ENCODE measurements around the gene POMZP3.
"Not testable (repeated sequence)": the region's sequence is repeated elsewhere in the genome, so short reads cannot be mapped to it uniquely, and the experiment has no call there.

The POMZP3 gene

DNA sequence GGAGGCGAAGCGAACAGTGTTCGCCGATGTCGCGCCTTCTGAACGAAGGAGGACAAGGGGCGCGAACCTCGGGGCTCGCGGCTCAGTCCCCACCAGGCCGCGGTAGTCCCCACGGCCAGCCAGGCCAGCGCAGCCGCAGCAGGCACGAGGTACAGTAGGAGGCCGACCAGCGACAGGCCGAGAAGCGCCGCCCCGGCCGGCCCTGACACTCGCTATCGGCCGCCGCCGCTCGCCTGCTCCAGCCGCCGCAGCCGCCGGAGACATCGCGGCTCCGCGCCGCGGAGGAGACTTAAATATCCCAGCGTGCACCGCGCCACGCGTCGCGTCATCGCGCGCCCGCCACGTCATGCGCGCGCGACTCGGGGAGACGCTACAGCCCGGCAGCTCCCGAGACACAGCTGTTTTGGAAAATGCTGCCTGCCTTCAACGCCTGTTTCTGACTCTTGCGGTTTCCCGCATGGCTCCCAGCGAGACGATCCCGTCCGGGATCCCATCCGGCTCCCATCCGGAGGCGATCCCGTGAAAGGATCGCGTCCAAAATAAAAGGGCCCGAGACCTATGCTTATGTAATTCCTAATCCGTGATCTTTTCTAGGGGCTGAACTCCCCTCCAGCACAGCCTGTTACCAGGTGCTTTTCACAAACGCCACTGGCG lies at the start of gene POMZP3:
TSS of gene POMZP3 (minus strand) at position 291 of the 654 bp plus-strand sequence. CDS start 1,215 bp downstream, outside the sequence.
- CTCF ChIA-PET; POLR2A ChIA-PET; DNase-seq (ENCODE audit: low read depth, low spot score): not testable (repeated sequence)
- H3K4me3 ChIP-seq (ENCODE audit: low read depth, low read length): peak within 1 kb of the TSS; percentile 62

DNA sequence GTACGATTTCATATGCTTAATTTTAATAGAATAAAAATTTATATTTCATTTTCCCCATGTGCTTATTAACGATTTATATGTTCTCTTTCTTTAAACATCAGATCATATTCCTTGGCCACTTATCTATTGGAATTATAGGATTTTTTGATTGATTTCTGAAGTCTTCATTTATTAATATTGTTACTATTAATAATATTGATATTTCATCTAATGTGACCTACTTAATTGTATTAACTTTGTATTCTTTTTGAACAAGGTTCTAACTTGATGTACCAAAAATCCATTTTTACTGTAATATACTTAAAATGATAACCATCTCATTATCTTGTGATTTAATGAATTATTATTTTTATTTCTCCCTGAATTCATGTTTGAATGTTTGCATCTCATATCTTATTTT lies 48.7 kb upstream of the POMZP3 start:
- CTCF ChIA-PET; H3K4me3 ChIP-seq (ENCODE audit: low read depth, low read length); DNase-seq (ENCODE audit: low read depth, low spot score); POLR2A ChIA-PET: not testable (repeated sequence)

DNA sequence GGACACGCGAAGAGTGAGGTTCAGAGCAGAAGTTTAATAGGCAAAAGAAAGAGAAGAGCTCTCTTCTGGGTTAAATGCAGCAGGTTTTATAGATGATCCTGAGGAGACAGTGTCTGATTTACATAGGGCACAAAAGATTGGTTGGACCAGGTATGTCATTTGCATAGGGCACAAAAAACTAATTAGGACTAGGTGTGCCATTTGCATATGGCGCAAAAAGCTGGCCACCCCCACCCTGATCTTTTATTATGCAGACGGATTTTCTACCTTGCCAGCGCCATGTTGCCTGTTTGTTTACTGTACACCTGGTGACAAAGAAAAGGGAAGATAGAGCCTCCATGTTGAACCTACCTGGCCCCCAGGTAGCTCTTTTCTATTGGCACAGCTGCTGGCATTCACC lies 46.3 kb upstream of the POMZP3 start:
- CTCF ChIA-PET; H3K4me3 ChIP-seq (ENCODE audit: low read depth, low read length); DNase-seq (ENCODE audit: low read depth, low spot score); POLR2A ChIA-PET: not testable (repeated sequence)

DNA sequence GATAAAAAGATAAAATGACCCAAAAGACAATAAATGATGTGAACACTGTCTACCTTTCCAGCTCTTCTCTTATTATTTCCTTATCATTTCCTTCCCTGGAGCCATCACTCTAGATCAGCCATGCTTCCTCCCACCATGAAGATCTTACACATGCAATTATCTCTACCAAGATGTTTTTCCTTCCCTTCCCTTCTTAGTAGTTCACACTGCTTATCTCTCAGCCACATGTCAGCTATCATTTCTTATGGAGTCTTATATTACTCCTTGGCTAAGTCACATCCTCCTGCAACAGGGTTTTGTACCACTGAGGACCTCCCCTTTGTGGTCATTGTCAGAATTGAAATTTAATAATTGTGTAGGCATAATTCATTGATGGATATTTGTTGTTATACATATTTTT lies 32.1 kb upstream of the POMZP3 start:
- H3K4me3 ChIP-seq (ENCODE audit: low read depth, low read length); POLR2A ChIA-PET; DNase-seq (ENCODE audit: low read depth, low spot score); CTCF ChIA-PET: not testable (repeated sequence)

DNA sequence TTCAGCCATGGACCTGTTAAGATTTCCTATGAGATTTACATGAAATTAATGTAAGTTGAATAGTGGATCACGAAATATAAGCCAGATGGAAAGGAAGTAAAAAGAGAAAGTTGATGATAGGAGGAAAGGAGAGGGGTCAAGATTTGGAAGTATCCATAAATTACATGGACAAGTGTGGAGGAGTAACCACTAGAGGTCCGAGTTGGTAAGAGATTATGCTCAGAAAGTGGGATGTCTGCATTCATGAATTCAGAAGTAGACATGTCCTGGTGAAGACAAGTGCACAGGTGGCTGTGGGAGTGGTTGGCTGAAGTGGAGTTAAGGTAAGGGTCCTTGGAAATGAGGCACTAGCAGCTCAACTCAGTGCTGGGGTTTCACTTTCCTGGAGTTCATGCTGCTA lies 29.3 kb upstream of the POMZP3 start:
- DNase-seq (ENCODE audit: low read depth, low spot score); H3K4me3 ChIP-seq (ENCODE audit: low read depth, low read length); POLR2A ChIA-PET; CTCF ChIA-PET: not testable (repeated sequence)

DNA sequence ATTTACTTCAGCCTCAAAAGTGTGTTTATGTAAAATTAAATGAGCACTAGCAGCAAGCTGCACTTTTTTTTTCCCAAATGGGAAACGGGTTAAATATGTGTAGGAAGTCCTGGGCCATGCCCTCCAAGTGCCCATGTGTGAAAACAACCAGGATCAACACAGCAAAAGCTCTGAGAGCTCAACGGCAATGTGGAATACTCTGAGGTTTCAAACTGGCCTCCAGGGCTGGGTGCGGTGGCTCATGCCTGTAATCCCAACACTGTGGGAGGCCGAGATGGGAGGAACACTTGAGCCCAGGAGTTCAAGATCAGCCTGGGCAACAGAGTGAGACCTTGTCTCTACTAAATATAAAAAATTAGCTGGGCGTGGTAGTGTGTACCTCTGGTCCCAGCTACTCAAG lies 15.5 kb upstream of the POMZP3 start:
- DNase-seq (ENCODE audit: low read depth, low spot score); POLR2A ChIA-PET; CTCF ChIA-PET; H3K4me3 ChIP-seq (ENCODE audit: low read depth, low read length): not testable (repeated sequence)

DNA sequence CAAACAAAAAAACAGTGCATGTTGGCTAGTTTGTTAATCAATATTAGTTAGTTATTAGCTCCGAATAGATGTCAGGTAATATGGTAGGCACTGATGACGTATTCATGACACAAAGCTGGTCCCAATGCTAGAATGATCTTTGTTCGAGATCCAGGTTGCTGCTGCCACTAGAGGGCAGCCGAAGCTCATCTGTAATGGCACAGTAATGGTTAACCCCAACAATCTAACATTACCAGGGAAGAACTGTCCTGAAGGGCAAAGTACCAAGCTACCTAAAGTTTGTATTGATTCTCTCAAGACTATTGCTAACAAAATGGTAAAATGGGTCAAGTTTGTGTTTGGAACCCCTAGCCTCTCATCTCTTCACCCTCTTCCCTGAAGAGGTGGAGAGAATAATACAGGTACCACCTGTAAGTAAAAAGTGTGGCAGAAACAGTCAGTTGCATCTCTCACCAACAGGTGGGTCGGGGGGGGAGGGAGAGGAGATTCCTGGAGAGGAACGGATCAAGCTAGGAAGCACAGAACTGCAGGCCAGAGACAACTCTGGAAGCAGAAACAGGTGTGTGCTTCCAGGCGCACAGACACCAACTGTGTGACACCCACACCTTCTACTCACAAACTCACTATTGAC lies 10.1 kb upstream of the POMZP3 start:
- CTCF ChIA-PET; DNase-seq (ENCODE audit: low read depth, low spot score); H3K4me3 ChIP-seq (ENCODE audit: low read depth, low read length); POLR2A ChIA-PET: not testable (repeated sequence)

DNA sequence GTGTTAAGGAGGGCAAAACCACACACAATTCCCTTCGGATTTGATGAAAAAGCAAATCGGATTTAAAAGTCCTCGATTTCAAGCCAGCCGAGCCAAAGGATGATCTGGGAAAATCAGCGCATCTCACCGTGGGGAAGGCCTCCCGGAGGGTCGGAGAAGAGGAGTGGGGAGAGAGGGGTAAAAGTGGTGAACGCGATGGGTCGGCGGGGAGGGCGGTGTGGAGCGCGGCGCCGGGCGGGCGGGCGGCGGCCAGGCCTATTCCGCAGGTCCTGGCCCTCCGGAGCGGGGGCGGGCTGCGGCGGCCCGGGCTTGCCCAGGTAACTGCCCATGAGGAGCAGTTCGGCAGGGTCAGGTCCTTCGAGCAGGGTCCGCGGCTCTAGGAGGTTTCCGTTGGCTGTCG lies 498 bp downstream of the POMZP3 start:
- POLR2A ChIA-PET; DNase-seq (ENCODE audit: low read depth, low spot score); CTCF ChIA-PET: not testable (repeated sequence)
- H3K4me3 ChIP-seq (ENCODE audit: low read depth, low read length): peak overlapping the region; percentile 61

DNA sequence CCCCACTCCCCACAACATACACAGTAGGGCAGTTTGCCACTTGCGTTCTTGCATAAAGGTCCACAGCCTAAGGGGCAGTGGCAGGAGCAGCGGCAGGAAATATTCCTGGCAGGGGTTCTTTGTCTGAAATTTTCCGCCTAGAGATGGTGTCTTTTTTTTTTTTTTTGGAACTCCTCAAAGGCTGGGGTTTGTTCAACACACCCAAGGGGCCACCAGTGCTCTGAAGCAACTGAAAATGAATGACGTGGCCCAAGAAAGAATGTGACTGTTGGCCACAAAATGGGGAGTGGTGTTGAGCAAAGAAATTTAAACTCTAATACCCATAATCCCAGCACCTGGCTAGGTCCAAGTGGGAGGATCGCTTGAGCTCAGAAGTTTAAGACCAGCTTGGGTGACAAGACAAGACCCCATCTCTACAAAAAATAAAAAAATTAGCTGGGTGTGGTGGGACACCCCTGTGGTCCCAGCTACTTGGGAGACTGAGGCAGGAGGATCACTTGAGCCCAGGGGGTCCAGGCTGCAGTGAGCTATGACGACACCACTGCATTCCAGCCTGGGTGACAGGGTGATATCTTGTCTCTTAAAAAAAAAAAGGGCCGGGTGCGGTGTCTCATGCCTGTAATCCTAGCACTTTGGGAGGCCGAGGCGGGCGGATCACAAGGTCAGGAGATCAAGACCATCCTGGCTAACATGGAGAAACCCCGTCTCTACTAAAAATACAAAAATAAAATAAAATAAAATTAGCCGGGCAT lies 7.5 kb downstream of the POMZP3 start:
- CTCF ChIA-PET; DNase-seq (ENCODE audit: low read depth, low spot score); H3K4me3 ChIP-seq (ENCODE audit: low read depth, low read length); POLR2A ChIA-PET: not testable (repeated sequence)

DNA sequence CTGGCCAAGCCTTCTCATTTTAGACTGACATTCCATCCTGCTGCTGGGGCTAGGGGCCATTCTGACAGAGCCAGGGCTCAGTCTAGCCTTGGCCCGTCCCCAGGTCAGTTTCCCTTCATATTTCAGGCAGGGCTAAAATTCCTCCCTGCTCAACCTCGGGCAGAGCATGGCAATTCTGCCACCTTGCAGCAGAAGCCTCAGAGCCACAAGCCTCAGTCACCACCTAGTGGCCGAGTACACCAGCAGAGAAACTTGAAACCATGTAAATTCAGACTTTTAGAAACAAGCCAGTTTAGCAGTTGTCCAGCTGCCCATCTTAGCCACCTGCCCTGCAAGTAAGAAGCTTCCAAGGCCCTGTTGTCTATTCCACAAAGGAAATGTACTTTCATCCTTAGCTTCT lies 13.3 kb downstream of the POMZP3 start:
- CTCF ChIA-PET; POLR2A ChIA-PET; H3K4me3 ChIP-seq (ENCODE audit: low read depth, low read length); DNase-seq (ENCODE audit: low read depth, low spot score): not testable (repeated sequence)

DNA sequence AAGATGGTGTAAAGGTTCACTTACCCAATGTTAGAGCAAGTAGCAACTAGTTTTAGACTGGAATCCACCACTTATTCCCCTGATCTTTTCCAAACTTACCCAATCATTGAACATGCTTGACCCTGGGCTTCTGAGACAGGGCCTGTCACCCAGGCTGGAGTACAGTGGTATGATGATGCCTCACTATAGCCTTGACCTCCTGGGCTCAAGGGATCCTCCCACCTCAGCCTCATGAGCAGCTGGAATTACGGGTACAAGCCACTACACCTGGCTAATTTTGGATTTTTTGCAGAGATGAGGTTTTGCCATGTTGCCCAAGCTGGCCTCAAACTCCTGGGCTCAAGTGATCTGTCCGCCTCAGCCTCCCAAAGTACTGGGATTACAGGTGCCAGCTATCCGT lies 14.8 kb downstream of the POMZP3 start:
- CTCF ChIA-PET; H3K4me3 ChIP-seq (ENCODE audit: low read depth, low read length); DNase-seq (ENCODE audit: low read depth, low spot score); POLR2A ChIA-PET: not testable (repeated sequence)

DNA sequence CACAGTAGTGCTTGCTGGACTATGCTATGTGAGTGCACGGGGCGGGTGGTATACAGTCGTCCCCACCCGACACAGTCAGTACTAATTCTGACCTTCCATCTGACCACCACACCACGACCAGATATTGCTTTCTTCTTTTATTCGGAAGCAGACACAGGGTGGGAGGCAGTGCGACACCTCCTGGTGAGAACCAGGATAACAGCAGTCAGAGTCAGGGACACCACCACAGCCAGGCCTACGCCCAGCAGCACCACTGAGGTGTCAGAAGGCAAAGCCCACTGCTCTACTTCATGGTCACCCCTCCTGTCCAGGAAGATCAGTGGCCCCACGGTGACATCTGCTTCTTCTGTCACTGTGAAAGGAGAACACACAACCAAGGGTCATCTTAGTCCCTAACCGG lies 17.2 kb downstream of the POMZP3 start:
- DNase-seq (ENCODE audit: low read depth, low spot score); POLR2A ChIA-PET; CTCF ChIA-PET; H3K4me3 ChIP-seq (ENCODE audit: low read depth, low read length): not testable (repeated sequence)

DNA sequence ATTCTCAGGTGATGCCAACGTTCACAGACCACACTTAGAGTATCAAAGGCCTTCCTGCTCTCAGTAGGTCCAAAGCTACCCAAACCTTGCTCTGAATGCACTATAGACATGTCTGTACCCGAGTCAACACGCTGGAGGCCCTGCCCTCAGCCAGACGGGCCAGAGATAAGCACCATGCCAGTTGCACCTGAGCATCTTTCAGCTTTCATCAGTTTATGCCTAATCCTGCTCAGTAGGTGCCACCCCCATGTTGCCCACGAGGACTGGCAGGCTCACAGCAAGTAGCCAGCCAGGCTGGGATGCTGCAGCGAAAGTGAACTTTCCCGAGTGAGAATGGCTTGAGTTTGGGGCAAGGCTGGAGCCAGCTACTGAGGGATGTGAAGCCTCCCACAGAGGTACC lies 18.6 kb downstream of the POMZP3 start:
- POLR2A ChIA-PET; DNase-seq (ENCODE audit: low read depth, low spot score); CTCF ChIA-PET: not testable (repeated sequence)

DNA sequence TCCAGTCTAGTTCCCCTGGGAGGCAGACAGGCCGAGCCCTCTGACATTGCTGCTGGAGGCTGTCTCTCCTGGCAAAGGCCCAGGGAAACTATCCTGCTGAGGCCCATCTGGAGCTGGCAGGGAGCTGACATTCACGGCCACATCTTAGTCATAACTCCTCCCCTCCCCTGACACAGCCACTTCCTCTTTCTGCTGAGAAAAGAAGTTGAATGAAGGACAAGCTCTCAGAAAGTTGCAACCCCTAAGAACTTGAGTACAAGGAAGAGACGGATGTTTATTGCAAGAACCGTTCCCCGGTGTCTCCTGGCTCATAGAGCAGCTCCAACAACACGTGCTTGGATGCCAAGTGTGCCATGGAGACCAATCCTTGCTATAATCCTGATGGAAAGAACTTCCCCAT lies 21.1 kb downstream of the POMZP3 start:
- CTCF ChIA-PET; POLR2A ChIA-PET; H3K4me3 ChIP-seq (ENCODE audit: low read depth, low read length): not testable (repeated sequence)
- DNase-seq (ENCODE audit: low read depth, low spot score): peak; percentile 52

More for the DNA sequence above, 18.6 kb downstream of the POMZP3 start:
- not testable (repeated sequence) for H3K4me3 ChIP-seq (ENCODE audit: low read depth, low read length)

DNA sequence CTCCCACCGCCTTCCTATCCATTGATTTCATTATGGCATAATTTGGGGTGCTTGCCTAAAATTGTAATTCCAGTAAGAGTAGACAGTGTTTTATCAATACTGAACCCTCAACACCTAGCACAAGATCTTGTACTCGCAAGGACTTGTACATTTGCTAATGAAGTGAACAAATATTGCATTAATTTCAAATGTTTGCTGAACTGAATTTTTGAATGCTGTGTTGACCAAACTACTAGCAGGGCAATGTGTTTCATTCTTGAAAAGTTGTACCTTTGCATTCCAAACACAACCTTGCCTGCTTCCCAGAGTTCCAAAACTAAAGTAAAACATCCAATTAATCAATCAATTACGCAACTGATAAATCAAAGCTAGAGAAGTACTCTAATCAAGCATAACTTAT lies 26.4 kb downstream of the POMZP3 start:
- DNase-seq (ENCODE audit: low read depth, low spot score); H3K4me3 ChIP-seq (ENCODE audit: low read depth, low read length); CTCF ChIA-PET: not testable (repeated sequence)

DNA sequence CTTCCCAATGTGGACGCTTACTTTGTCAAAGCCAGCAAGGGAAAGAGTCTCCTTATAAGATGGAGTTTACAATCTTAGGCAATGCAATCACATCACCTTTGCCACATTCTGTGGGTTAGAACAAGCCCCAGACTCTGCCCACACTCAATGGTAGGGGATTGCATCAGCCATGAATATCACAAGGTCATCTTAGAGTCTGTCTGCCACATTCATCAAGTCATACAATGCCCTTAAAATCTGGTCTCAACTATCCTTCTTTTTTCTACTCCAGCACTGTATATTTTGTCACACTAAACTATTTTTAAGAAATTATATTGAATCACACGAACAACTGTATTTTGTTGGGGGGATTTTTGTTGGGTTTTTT lies 27.0 kb downstream of the POMZP3 start:
- H3K4me3 ChIP-seq (ENCODE audit: low read depth, low read length); POLR2A ChIA-PET; DNase-seq (ENCODE audit: low read depth, low spot score); CTCF ChIA-PET: not testable (repeated sequence)

More for the DNA sequence above, 26.4 kb downstream of the POMZP3 start:
- POLR2A ChIA-PET: not testable (repeated sequence)

DNA sequence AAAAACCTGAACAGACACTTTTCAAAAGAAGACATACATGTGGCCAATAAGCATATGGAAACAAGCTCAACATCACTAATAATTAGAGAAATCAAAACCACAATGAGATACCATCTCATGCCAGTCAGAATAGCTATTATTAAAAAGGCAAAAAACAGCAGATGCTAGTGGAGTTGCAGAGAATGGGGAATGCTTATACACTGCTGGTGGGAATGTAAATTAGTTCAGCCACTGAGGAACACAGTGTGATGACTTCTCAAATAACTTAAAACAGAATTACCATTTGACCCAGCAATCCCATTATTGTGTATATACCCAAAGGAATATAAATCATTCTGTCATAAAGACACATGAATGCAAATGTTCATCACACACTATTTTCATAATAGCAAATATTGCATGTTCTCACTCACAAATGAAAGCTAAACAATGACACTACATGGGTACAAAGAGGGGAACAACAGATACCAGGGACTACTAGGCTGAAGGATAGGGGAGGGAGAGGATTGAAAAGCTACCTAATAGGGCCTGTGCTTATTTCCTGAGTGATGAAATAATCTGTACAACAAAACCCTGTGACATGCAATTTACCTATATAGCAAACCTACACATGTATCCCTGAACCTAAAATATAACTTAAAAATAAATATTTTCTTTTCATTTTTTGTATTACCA lies 28.4 kb downstream of the POMZP3 start:
- H3K4me3 ChIP-seq (ENCODE audit: low read depth, low read length); CTCF ChIA-PET; DNase-seq (ENCODE audit: low read depth, low spot score): not testable (repeated sequence)
- POLR2A ChIA-PET: interaction anchor here (0.5 kb wide), 1 partner anchor 28 kb away, joined by 3 read pairs; no protein-coding TSS in a partner anchor
